WTC11 (cell line): ENCODE measurements around the gene TSPAN5.

Experiments
- SMAD3 ChIP-seq: sonication (generic); formaldehyde crosslinking; IDR thresholded peaks from 2 replicates; pipeline ENCODE4 v1.8.0; 2022; ENCODE audit warnings: missing genetic modification reagents, mild to moderate bottlenecking, borderline replicate concordance
- ZNF396 ChIP-seq: fragments of 250-450 bp; sonication (Bioruptor Pico); IDR thresholded peaks from 2 replicates; pipeline ENCODE4 v1.8.0; 2021; ENCODE audit warnings: mild to moderate bottlenecking, moderate library complexity, borderline replicate concordance
- TF ChIP-seq, protein P1 (sequence below): fragments of 200-600 bp; IDR thresholded peaks from 2 replicates; pipeline ENCODE4 v1.8.0; 2022; ENCODE audit warnings: antibody characterized with exemption
- TF ChIP-seq, protein P2 (sequence below): sonication (generic); formaldehyde crosslinking; conservative IDR thresholded peaks from 2 replicates; pipeline ENCODE4 v1.8.1; 2022; ENCODE audit warnings: mild to moderate bottlenecking, missing genetic modification reagents
- TF ChIP-seq, protein P3 (sequence below): sonication (generic); formaldehyde crosslinking; IDR thresholded peaks from 2 replicates; pipeline ENCODE4 v1.8.1; 2022; ENCODE audit warnings: low read depth, mild to moderate bottlenecking, moderate library complexity, missing genetic modification reagents, borderline replicate concordance

DNA sequence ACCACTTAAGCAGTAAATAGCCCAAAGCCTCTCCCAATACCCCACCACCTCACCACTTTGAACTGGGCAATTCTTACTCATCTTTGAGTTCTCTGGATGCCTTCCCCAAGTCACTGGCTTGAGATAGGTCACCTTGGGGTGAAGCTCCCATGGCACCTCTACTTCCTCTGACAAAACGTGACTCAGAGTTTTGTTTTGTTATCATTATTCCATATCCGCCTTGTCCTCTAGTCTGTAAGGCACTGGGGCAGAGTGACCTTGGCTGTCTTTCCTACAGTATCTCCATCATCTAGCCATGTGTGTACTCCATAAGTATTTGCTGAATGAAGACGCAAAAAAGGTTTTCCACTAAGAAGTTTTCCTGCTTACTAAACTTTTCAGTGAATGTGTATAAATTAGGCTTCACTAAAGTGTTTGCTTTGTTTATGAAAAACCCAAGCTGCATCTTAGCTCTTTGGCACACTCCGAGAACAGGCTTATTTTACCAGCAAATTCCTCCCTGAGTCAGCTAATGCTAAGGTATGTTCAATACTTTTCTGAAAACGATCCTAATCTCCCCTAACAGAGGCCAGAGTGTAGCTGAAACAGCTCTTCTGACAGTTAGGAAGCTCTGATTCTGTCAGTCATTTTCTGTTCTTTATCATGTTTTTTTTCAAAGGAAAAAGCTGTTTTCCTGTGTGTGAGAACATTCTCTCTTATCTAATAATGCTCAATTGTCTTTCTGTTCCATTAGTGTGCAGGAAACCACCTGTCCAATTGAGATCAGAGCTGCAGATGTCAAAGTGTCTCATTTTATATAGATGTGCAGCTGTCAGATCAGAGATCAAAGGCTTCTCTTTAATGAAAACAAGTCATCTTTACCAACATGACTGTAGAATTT is 30.2 kb upstream of the TSPAN5 start:
- TF ChIP-seq, protein P1, sequence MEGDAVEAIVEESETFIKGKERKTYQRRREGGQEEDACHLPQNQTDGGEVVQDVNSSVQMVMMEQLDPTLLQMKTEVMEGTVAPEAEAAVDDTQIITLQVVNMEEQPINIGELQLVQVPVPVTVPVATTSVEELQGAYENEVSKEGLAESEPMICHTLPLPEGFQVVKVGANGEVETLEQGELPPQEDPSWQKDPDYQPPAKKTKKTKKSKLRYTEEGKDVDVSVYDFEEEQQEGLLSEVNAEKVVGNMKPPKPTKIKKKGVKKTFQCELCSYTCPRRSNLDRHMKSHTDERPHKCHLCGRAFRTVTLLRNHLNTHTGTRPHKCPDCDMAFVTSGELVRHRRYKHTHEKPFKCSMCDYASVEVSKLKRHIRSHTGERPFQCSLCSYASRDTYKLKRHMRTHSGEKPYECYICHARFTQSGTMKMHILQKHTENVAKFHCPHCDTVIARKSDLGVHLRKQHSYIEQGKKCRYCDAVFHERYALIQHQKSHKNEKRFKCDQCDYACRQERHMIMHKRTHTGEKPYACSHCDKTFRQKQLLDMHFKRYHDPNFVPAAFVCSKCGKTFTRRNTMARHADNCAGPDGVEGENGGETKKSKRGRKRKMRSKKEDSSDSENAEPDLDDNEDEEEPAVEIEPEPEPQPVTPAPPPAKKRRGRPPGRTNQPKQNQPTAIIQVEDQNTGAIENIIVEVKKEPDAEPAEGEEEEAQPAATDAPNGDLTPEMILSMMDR, result no peak
- no peak for TF ChIP-seq SMAD3
- TF ChIP-seq, protein P2, sequence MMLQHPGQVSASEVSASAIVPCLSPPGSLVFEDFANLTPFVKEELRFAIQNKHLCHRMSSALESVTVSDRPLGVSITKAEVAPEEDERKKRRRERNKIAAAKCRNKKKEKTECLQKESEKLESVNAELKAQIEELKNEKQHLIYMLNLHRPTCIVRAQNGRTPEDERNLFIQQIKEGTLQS, result no peak
- TF ChIP-seq ZNF396 (CRISPR knock-in tag), result no peak
- TF ChIP-seq, protein P3, sequence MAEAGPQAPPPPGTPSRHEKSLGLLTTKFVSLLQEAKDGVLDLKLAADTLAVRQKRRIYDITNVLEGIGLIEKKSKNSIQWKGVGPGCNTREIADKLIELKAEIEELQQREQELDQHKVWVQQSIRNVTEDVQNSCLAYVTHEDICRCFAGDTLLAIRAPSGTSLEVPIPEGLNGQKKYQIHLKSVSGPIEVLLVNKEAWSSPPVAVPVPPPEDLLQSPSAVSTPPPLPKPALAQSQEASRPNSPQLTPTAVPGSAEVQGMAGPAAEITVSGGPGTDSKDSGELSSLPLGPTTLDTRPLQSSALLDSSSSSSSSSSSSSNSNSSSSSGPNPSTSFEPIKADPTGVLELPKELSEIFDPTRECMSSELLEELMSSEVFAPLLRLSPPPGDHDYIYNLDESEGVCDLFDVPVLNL (CRISPR knock-in tag), result no peak
